Esophagus squamous epithelium (tissue), 5 donors: ENCODE measurements around the gene STX18. TPM values are rescaled to one million over a fixed set of nuclear protein-coding genes. Genes with fewer than 3 reads are reported as not detected.
"Not testable (repeated sequence)": the region's sequence is repeated elsewhere in the genome, so short reads cannot be mapped to it uniquely, and the experiment has no call there.

Experiments
- DNase-seq: peaks from one replicate; lab custom pipeline; 2025; lab: John Stamatoyannopoulos, UW
- H3K27ac ChIP-seq, 4 donors: fragments of 200-600 bp; sonication (generic); one replicate each; pipeline ENCODE4 v1.5.1; 2016 to 2019; ENCODE audit warnings: mild to moderate bottlenecking in 1 of 4
- H3K27me3 ChIP-seq, 4 donors: fragments of 200-600 bp; sonication (generic); 1 replicate in 3 of 4; 2 replicates in 1 of 4; pipeline versions ENCODE4 v1.5.1 to v1.6.0; 2017 to 2021; ENCODE audit warnings: antibody characterized with exemption in 1 of 4
- H3K36me3 ChIP-seq, 3 donors: fragments of 200-600 bp; sonication (generic); one replicate each; pipeline ENCODE4 v1.5.1; 2016 to 2019
- H3K4me1 ChIP-seq, 3 donors: fragments of 200-600 bp; sonication (generic); one replicate each; pipeline ENCODE4 v1.5.1; 2017 to 2019
- H3K4me3 ChIP-seq, 4 donors: fragments of 200-600 bp; sonication (generic); 1 replicate in 3 of 4; 2 replicates in 1 of 4; pipeline ENCODE4 v1.5.1; 2016 to 2019; ENCODE audit warnings: mild to moderate bottlenecking in 2 of 4, moderate library complexity in 1 of 4
- H3K9me3 ChIP-seq, 3 donors: fragments of 200-600 bp; sonication (generic); one replicate each; pipeline ENCODE4 v1.5.1; 2016 to 2019
- CTCF ChIP-seq, 6 experiments: fragments of 450-650 bp in 4 of 6; fragments of 200-600 bp in 2 of 6; sonication (generic) in 2 of 6; IDR thresholded peaks; one replicate each; pipeline ENCODE4 v1.5.1; 2016 to 2019; ENCODE audit warnings: antibody characterized with exemption in 6 of 6, mild to moderate bottlenecking in 4 of 6, moderate library complexity in 4 of 6
- POLR2A ChIP-seq, 4 donors: fragments of 450-650 bp; IDR thresholded peaks; one replicate each; pipeline ENCODE4 v1.6.1; 2017; ENCODE audit warnings: antibody characterized with exemption in 4 of 4, mild to moderate bottlenecking in 4 of 4, moderate library complexity in 3 of 4
- WGBS, 2 donors: methylation state at CpG; one replicate each; pipeline ENCODE4 v1.1.5; 2018; 5-methylcytosine and 5-hydroxymethylcytosine counted together
- intact Hi-C: fragments of 100-400 bp; cut with DNase I; formaldehyde crosslinking; loops from one replicate; pipeline ENCODE4 v1.15.0; 2022
- total RNA-seq, 4 donors: library from RNA; depleted of rRNA; stranded (reverse); fragments of >200 nt; gene quantifications; one replicate each; pipeline ENCODE4 v1.1.0, GENCODE V29; 2016
- donor health status: DM: yes; HTN: yes; CAD: no.

The STX18 gene
- total RNA-seq, 4 donors from 2014 or later: 10.5 to 27.8 (median 19.3) TPM

DNA sequence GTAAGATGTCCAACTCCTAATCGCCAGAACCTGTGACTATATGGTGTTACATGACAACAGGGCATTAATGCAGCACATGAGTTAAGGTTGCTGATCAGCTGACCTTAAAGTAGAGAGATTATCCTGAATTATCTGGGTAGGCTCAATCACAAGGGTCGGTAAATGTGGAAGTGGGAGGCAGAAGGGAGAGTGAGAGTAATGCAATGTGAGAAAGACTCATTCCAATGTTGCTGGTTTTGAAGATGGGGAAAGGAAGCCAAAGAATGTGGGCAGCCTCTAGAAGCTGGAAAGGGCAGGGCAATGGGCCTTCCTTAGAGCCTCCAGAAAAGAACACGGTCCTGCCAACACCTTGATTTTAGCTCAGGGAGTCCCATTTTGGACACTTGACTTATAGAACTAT is 67.4 kb downstream of the STX18 start:
- no peaks in the 10 kb centered on the region for H3K27me3 ChIP-seq
- no peak for TF ChIP-seq POLR2A (IDR thresholded peaks at IDR 0.05)
- no peak for TF ChIP-seq CTCF (IDR thresholded peaks at IDR 0.05)
- intact Hi-C loops: no loop called here
- no peaks in the 10 kb centered on the region for H3K9me3 ChIP-seq
- H3K27ac ChIP-seq: no peak overlapping the region
- H3K4me1 ChIP-seq: peaks cover 0 to 23% (median 2%) of the 10 kb centered on the region in 3 donors
- no peak for DNase-seq
- 52 to 84% methylated on average over 3 of the region's 3 CpGs for WGBS, 2 donors
- peaks cover 0 to 21% (median 0%) of the 10 kb centered on the region in 3 donors for H3K36me3 ChIP-seq
- H3K4me3 ChIP-seq: no peak overlapping the region

- DNase-seq: no peak
- intact Hi-C loops: no loop called here
- Histone ChIP-seq H3K4me1 (peaks cover 0 to 16% (median 2%) of the 10 kb centered on the region in 3 donors), H3K9me3 (no peaks in the 10 kb centered on the region), H3K27me3 (no peaks in the 10 kb centered on the region), H3K27ac (no peak overlapping the region), H3K4me3 (no peak overlapping the region), H3K36me3 (peaks cover 0 to 42% (median 4%) of the 10 kb centered on the region in 3 donors)
- TF ChIP-seq CTCF (IDR thresholded peaks at IDR 0.05) (no peak), POLR2A (IDR thresholded peaks at IDR 0.05) (no peak)
- 74 to 81% methylated on average over 8 of the region's 8 CpGs for WGBS, 2 donors
These were observed 69.4 kb downstream of the STX18 start for GRCh38 chr4:4472344-4472958.

GRCh38 chr4:4471195-4471594 is 70.7 kb downstream of the STX18 start:
- intact Hi-C loops: no loop called here
- DNase-seq: no peak
- Histone ChIP-seq H3K4me3 (no peak overlapping the region), H3K9me3 (no peaks in the 10 kb centered on the region), H3K27me3 (no peaks in the 10 kb centered on the region), H3K4me1 (peaks cover 0 to 14% (median 2%) of the 10 kb centered on the region in 3 donors), H3K27ac (no peak overlapping the region), H3K36me3 (peaks cover 0 to 54% (median 4%) of the 10 kb centered on the region in 3 donors)
- 94 to 95% methylated on average over 3 of the region's 3 CpGs for WGBS, 2 donors
- no peak for TF ChIP-seq CTCF (IDR thresholded peaks at IDR 0.05)
- TF ChIP-seq POLR2A (IDR thresholded peaks at IDR 0.05): no peak

DNA sequence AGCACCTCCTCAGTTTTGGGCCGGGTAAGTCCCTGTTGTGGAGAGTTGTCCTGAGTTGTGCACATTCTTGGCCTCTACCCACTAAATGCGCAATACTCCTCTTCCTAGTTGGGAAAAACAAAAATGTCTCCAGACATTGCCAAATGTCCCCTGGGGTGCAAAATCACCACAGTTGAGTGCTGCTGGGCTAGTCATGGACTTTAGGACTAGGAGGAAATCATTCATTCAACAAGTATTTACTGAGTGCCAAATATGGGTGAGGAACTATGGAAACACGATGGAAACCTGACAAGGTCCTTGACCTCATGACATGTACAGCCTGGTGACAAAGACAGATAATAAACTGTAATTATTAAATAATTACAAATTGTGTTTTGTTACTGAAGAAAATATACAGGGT is 71.6 kb downstream of the STX18 start:
- 85 to 95% methylated on average over 2 to 3 of the region's 3 CpGs for WGBS, 2 donors
- peaks cover 0 to 64% (median 4%) of the 10 kb centered on the region in 3 donors for H3K36me3 ChIP-seq

GRCh38 chr4:4465238-4465637 is 76.6 kb downstream of the STX18 start:
- H3K9me3 ChIP-seq, H3K27ac ChIP-seq, intact Hi-C loops, H3K4me1 ChIP-seq, H3K27me3 ChIP-seq, DNase-seq, H3K4me3 ChIP-seq: not testable (repeated sequence)
- peaks cover 0 to 60% (median 4%) of the 10 kb centered on the region in 3 donors for H3K36me3 ChIP-seq
- WGBS, 2 donors: 92 to 98% methylated on average over 3 of the region's 3 CpGs

More for the DNA sequence above, 71.6 kb downstream of the STX18 start:
- H3K4me1 ChIP-seq: peaks cover 0 to 14% (median 2%) of the 10 kb centered on the region in 3 donors
- no peaks in the 10 kb centered on the region for H3K27me3 ChIP-seq
- no peak for DNase-seq
- no peak overlapping the region for H3K27ac ChIP-seq
- no peaks in the 10 kb centered on the region for H3K9me3 ChIP-seq
- intact Hi-C loops: no loop called here
- H3K4me3 ChIP-seq: no peak overlapping the region
- TF ChIP-seq POLR2A (IDR thresholded peaks at IDR 0.05) (no peak), CTCF (IDR thresholded peaks at IDR 0.05) (no peak)
